ENCODE data around the gene XYLT2. TPM values are rescaled to one million over a fixed set of nuclear protein-coding genes. Genes with fewer than 3 reads are reported as not detected.

The XYLT2 gene
- total and polyA plus RNA-seq, 10 of the 15 experiments (the other 5 are each of a cell fraction or from before 2014, with no cell fraction given), result 0.82 to 20.6 (median 13.0) TPM

DNA sequence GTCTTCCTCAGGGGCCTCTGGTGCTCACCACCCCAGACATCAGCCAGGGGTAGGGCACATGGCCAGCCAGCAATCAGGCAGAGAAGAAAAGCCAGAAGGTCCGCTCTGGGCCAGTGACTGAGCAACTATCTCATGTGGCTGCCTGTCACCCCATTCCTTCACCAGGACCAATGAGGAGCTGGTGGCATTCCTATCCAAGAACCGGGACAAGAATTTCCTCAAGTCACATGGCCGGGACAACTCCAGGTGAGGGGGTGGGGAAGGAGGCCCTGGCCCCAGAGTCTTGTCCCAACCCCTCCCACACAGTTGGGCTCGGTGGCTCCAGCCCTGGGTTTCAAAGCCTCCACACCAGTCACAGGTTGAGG, 9.4 kb downstream of the XYLT2 start:
- Histone ChIP-seq H3K27ac (ENCODE audit: control insufficient read depth, insufficient read depth) (no peak overlapping the region), H3K9me3 (replicated peaks; ENCODE audit: control insufficient read depth, insufficient read depth, low read length) (no peaks in the 10 kb centered on the region), H3K27me3 (replicated peaks in 1 of 2; ENCODE audit: control insufficient read depth in 2 of 2, insufficient read depth in 2 of 2, low read length in 1 of 2) (no peaks in the 10 kb centered on the region), H3K9ac (ENCODE audit: control insufficient read depth, insufficient read depth, low read length) (no peak overlapping the region), H2AFZ (ENCODE audit: control insufficient read depth, low read depth, low read length) (no peak overlapping the region), H3K79me2 (ENCODE audit: control insufficient read depth, insufficient read depth, low read length) (no peaks in the 10 kb centered on the region), H3K4me2 (ENCODE audit: control insufficient read depth, insufficient read depth) (no peak overlapping the region), H3K4me1 (ENCODE audit: control insufficient read depth, insufficient read depth, low read length) (no peaks in the 10 kb centered on the region), H3K36me3 (ENCODE audit: control insufficient read depth in 2 of 2, insufficient read depth in 2 of 2, low read length in 1 of 2) (peaks cover 6 to 37% of the 10 kb centered on the region in 2 experiments; a peak in 3 of 4 replicates), H4K20me1 (ENCODE audit: control insufficient read depth, insufficient read depth) (no peaks in the 10 kb centered on the region), H3K4me3 (no peak overlapping the region)
- in situ Hi-C loops (cut with MboI) (no loop called here), intact Hi-C loops (cut with micrococcal nuclease; ENCODE audit: unreplicated experiment) (no loop called here)
- RAD21 ChIA-PET (ENCODE audit: unreplicated experiment), result no interaction called here
- POLR2A ChIA-PET, result no interaction called here
- 61% methylated on average over 4 of the region's 4 CpGs for WGBS (ENCODE audit: insufficient coverage, insufficient replicate concordance, low lambda C conversion rate, missing lambda C conversion rate)
- TF ChIP-seq, protein P1, sequence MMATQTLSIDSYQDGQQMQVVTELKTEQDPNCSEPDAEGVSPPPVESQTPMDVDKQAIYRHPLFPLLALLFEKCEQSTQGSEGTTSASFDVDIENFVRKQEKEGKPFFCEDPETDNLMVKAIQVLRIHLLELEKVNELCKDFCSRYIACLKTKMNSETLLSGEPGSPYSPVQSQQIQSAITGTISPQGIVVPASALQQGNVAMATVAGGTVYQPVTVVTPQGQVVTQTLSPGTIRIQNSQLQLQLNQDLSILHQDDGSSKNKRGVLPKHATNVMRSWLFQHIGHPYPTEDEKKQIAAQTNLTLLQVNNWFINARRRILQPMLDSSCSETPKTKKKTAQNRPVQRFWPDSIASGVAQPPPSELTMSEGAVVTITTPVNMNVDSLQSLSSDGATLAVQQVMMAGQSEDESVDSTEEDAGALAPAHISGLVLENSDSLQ (IDR thresholded peaks at IDR 0.05), result no peak
- TF ChIP-seq SP1 (IDR thresholded peaks at IDR 0.05; ENCODE audit: low read depth, low read length), result no peak
- no peak for TF ChIP-seq TAF1 (IDR thresholded peaks at IDR 0.05; ENCODE audit: borderline replicate concordance, low read depth, low read length)
- no peak for TF ChIP-seq NBN (IDR thresholded peaks at IDR 0.05)
- no peak for TF ChIP-seq NRF1 (conservative IDR thresholded peaks at IDR 0.05; ENCODE audit: low read depth, low read length)
- no peak for TF ChIP-seq LARP7 (IDR thresholded peaks at IDR 0.05)
- TF ChIP-seq, protein P2, sequence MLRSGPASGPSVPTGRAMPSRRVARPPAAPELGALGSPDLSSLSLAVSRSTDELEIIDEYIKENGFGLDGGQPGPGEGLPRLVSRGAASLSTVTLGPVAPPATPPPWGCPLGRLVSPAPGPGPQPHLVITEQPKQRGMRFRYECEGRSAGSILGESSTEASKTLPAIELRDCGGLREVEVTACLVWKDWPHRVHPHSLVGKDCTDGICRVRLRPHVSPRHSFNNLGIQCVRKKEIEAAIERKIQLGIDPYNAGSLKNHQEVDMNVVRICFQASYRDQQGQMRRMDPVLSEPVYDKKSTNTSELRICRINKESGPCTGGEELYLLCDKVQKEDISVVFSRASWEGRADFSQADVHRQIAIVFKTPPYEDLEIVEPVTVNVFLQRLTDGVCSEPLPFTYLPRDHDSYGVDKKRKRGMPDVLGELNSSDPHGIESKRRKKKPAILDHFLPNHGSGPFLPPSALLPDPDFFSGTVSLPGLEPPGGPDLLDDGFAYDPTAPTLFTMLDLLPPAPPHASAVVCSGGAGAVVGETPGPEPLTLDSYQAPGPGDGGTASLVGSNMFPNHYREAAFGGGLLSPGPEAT (IDR thresholded peaks at IDR 0.05; ENCODE audit: low read depth), result no peak
- TF ChIP-seq, protein P3, sequence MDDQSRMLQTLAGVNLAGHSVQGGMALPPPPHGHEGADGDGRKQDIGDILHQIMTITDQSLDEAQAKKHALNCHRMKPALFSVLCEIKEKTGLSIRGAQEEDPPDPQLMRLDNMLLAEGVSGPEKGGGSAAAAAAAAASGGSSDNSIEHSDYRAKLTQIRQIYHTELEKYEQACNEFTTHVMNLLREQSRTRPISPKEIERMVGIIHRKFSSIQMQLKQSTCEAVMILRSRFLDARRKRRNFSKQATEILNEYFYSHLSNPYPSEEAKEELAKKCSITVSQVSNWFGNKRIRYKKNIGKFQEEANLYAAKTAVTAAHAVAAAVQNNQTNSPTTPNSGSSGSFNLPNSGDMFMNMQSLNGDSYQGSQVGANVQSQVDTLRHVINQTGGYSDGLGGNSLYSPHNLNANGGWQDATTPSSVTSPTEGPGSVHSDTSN (IDR thresholded peaks at IDR 0.05; ENCODE audit: insufficient replicate concordance, low read depth, low read length), result no peak
- TF ChIP-seq IKZF2 (IDR thresholded peaks at IDR 0.05), result no peak
- TF ChIP-seq SMAD1 (IDR thresholded peaks at IDR 0.05; ENCODE audit: low read depth, partially characterized antibody), result no peak
- no peak for TF ChIP-seq ESRRA (IDR thresholded peaks at IDR 0.05; ENCODE audit: low read length)
- TF ChIP-seq, protein P4, sequence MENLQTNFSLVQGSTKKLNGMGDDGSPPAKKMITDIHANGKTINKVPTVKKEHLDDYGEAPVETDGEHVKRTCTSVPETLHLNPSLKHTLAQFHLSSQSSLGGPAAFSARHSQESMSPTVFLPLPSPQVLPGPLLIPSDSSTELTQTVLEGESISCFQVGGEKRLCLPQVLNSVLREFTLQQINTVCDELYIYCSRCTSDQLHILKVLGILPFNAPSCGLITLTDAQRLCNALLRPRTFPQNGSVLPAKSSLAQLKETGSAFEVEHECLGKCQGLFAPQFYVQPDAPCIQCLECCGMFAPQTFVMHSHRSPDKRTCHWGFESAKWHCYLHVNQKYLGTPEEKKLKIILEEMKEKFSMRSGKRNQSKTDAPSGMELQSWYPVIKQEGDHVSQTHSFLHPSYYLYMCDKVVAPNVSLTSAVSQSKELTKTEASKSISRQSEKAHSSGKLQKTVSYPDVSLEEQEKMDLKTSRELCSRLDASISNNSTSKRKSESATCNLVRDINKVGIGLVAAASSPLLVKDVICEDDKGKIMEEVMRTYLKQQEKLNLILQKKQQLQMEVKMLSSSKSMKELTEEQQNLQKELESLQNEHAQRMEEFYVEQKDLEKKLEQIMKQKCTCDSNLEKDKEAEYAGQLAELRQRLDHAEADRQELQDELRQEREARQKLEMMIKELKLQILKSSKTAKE (IDR thresholded peaks at IDR 0.05; ENCODE audit: low read depth, poor library complexity, severe bottlenecking), result no peak
- SMC1A ChIA-PET (ENCODE audit: uncharacterized antibody, unreplicated experiment), result no interaction called here
- ATAC-seq (no peak), FAIRE-seq (no peak), DNase-seq (ENCODE audit: low read depth, low spot score) (no peak)
- no TSS peak for BruUV-seq (replicated peaks)
- CTCF ChIA-PET, result no interaction called here

Measured in GM12878 (cell line).